Cardiac muscle cell (in vitro differentiated cells and primary cell): Measurements from ENCODE around the gene CDK14. TPM values are rescaled to one million over a fixed set of nuclear protein-coding genes. Genes with fewer than 3 reads are reported as not detected.
A peak's percentile ranks its signal among the peaks of the same experiment; 100 is the strongest.
"Not testable (repeated sequence)": the region's sequence is repeated elsewhere in the genome, so short reads cannot be mapped to it uniquely, and the experiment has no call there.

Experiments used
- DNase-seq, 2 donors: peaks; one replicate each; pipeline versions ENCODE4 v3.0.0 to v3.0.0-alpha.2; 2010 to 2017; ENCODE audit warnings: low read depth in 1 of 2, low spot score in 1 of 2
- H3K27ac ChIP-seq: fragments of 200-600 bp; sonication (generic); 2 replicates; pipeline ENCODE4 v1.5.1; 2016
- H3K27me3 ChIP-seq: fragments of 200-600 bp; sonication (generic); 2 replicates; pipeline ENCODE4 v1.6.0; 2016; ENCODE audit warnings: control low read depth
- H3K36me3 ChIP-seq: fragments of 200-600 bp; sonication (generic); 2 replicates; pipeline ENCODE4 v1.5.1; 2016; ENCODE audit warnings: control low read depth
- H3K4me1 ChIP-seq: fragments of 200-600 bp; sonication (generic); 2 replicates; pipeline ENCODE4 v1.8.1; 2017; ENCODE audit warnings: low read depth, mild to moderate bottlenecking, mixed run types
- H3K4me3 ChIP-seq: fragments of 200-600 bp; sonication (generic); 2 replicates; pipeline ENCODE4 v1.5.1; 2016; ENCODE audit warnings: mild to moderate bottlenecking
- H3K9me3 ChIP-seq: fragments of 200-600 bp; sonication (generic); 2 replicates; pipeline ENCODE4 v1.5.1; 2017; ENCODE audit warnings: low read depth, mild to moderate bottlenecking, control low read depth
- CTCF ChIP-seq: IDR thresholded peaks from 2 replicates; pipeline ENCODE4 v1.5.1; 2012; ENCODE audit warnings: low read depth, mild to moderate bottlenecking, low read length
- polyA plus RNA-seq: library from polyadenylated mRNA; unstranded; fragments of >200 nt; fragmentation: Nextera tagmentation; extraction: Ambion mirVana; gene quantifications from 2 replicates; pipeline ENCODE4 v1.2.1, GENCODE V29; 2016
- total RNA-seq: library from RNA; depleted of rRNA; stranded (reverse); fragments of >200 nt; gene quantifications from 2 replicates; pipeline ENCODE4 v1.2.3, GENCODE V29; 2016

CDK14 gene
- total and polyA plus RNA-seq, 2 experiments from 2014 or later, result 22.5 to 23.1 TPM

GRCh38 chr7:90626013-90626412, 29.9 kb downstream of the CDK14 start:
- Histone ChIP-seq H3K27me3 (no peaks in the 10 kb centered on the region), H3K36me3 (no peaks in the 10 kb centered on the region), H3K9me3 (no peaks in the 10 kb centered on the region), H3K4me1 (peaks cover 47% of the 10 kb centered on the region), H3K4me3 (peak overlapping the region; percentile 9), H3K27ac (peak overlapping the region; percentile 96)
- peak in 1 of 2 donors; percentile 76 for DNase-seq
- no peak for TF ChIP-seq CTCF

GRCh38 chr7:90629297-90629918, 33.3 kb downstream of the CDK14 start:
- DNase-seq, result peak; percentile 62 to 75
- H3K9me3 ChIP-seq, result no peaks in the 10 kb centered on the region
- no peak overlapping the region for H3K4me3 ChIP-seq
- H3K4me1 ChIP-seq, result peaks cover 18% of the 10 kb centered on the region
- peak; percentile 72 for TF ChIP-seq CTCF
- no peaks in the 10 kb centered on the region for H3K36me3 ChIP-seq
- no peak overlapping the region for H3K27ac ChIP-seq
- no peaks in the 10 kb centered on the region for H3K27me3 ChIP-seq

GRCh38 chr7:90631502-90631901, 35.4 kb downstream of the CDK14 start:
- H3K4me1 ChIP-seq, result peaks cover under 1% of the 10 kb centered on the region
- H3K36me3 ChIP-seq, result no peaks in the 10 kb centered on the region
- no peak overlapping the region for H3K27ac ChIP-seq
- H3K27me3 ChIP-seq, result no peaks in the 10 kb centered on the region
- no peak for TF ChIP-seq CTCF
- H3K9me3 ChIP-seq, result no peaks in the 10 kb centered on the region
- no peak overlapping the region for H3K4me3 ChIP-seq
- DNase-seq, result no peak

GRCh38 chr7:90639683-90640082, 43.6 kb downstream of the CDK14 start:
- H3K9me3 ChIP-seq, H3K27ac ChIP-seq, H3K36me3 ChIP-seq, H3K4me1 ChIP-seq, DNase-seq, H3K27me3 ChIP-seq, H3K4me3 ChIP-seq: not testable (repeated sequence)

- no peaks in the 10 kb centered on the region for H3K4me1 ChIP-seq
- H3K27ac ChIP-seq, result no peak overlapping the region
- H3K36me3 ChIP-seq, result no peaks in the 10 kb centered on the region
- H3K4me3 ChIP-seq, result no peak overlapping the region
- no peaks in the 10 kb centered on the region for H3K27me3 ChIP-seq
- DNase-seq, result no peak
- no peak for TF ChIP-seq CTCF
- no peaks in the 10 kb centered on the region for H3K9me3 ChIP-seq
Observed at GRCh38 chr7:90642978-90643377, 46.9 kb downstream of the CDK14 start.

- H3K36me3 ChIP-seq, result no peaks in the 10 kb centered on the region
- no peaks in the 10 kb centered on the region for H3K4me1 ChIP-seq
- no peaks in the 10 kb centered on the region for H3K9me3 ChIP-seq
- H3K27me3 ChIP-seq, result no peaks in the 10 kb centered on the region
- H3K27ac ChIP-seq, result no peak overlapping the region
- peak in 1 of 2 donors; percentile 42 for DNase-seq
- H3K4me3 ChIP-seq, result no peak overlapping the region
- no peak for TF ChIP-seq CTCF
Observed at GRCh38 chr7:90645784-90646183, 49.7 kb downstream of the CDK14 start.
